ENCODE results near the gene CYP2C19.

The CYP2C19 gene

GRCh38 chr10:94850766-94851165 lies 88.3 kb downstream of the CYP2C19 start:
- POLR2A ChIA-PET: no interaction called here
- Histone ChIP-seq H3K9me3 (ENCODE audit: control insufficient read depth, insufficient read depth, low read depth, low read length) (no peaks in the 10 kb centered on the region), H3K27ac (ENCODE audit: extremely low read depth, low read depth, low read length) (no peak overlapping the region), H3K36me3 (ENCODE audit: control insufficient read depth in 2 of 2, insufficient read depth in 1 of 2, low read length in 2 of 2) (no peaks in the 10 kb centered on the region), H3K4me3 (ENCODE audit: low read depth, low read length) (no peak overlapping the region), H3K4me1 (ENCODE audit: control insufficient read depth, insufficient read depth, low read length) (no peaks in the 10 kb centered on the region)
- CTCF ChIA-PET: no interaction called here
- TF ChIP-seq, protein P1, sequence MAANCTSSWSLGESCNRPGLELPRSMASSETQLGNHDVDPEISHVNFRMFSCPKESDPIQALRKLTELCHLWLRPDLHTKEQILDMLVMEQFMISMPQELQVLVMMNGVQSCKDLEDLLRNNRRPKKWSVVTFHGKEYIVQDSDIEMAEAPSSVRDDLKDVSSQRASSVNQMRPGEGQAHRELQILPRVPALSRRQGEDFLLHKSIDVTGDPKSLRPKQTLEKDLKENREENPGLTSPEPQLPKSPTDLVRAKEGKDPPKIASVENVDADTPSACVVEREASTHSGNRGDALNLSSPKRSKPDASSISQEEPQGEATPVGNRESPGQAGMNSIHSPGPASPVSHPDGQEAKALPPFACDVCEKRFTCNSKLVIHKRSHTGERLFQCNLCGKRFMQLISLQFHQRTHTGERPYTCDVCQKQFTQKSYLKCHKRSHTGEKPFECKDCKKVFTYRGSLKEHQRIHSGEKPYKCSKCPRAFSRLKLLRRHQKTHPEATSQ (tag by site-specific recombination; IDR thresholded peaks at IDR 0.05): no peak
- no peak for TF ChIP-seq MYNN (tag by site-specific recombination; IDR thresholded peaks at IDR 0.05; ENCODE audit: borderline replicate concordance)
- TF ChIP-seq, protein P2, sequence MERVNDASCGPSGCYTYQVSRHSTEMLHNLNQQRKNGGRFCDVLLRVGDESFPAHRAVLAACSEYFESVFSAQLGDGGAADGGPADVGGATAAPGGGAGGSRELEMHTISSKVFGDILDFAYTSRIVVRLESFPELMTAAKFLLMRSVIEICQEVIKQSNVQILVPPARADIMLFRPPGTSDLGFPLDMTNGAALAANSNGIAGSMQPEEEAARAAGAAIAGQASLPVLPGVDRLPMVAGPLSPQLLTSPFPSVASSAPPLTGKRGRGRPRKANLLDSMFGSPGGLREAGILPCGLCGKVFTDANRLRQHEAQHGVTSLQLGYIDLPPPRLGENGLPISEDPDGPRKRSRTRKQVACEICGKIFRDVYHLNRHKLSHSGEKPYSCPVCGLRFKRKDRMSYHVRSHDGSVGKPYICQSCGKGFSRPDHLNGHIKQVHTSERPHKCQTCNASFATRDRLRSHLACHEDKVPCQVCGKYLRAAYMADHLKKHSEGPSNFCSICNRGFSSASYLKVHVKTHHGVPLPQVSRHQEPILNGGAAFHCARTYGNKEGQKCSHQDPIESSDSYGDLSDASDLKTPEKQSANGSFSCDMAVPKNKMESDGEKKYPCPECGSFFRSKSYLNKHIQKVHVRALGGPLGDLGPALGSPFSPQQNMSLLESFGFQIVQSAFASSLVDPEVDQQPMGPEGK (tag by site-specific recombination; IDR thresholded peaks at IDR 0.05): no peak
- TF ChIP-seq, protein P3, sequence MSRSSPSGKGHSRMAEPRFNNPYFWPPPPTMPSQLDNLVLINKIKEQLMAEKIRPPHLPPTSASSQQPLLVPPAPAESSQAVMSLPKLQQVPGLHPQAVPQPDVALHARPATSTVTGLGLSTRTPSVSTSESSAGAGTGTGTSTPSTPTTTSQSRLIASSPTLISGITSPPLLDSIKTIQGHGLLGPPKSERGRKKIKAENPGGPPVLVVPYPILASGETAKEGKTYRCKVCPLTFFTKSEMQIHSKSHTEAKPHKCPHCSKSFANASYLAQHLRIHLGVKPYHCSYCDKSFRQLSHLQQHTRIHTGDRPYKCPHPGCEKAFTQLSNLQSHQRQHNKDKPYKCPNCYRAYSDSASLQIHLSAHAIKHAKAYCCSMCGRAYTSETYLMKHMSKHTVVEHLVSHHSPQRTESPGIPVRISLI (tag by site-specific recombination; IDR thresholded peaks at IDR 0.05): no peak
- TF ChIP-seq ZNF114 (tag by site-specific recombination; IDR thresholded peaks at IDR 0.05): no peak
- TF ChIP-seq, protein P4, sequence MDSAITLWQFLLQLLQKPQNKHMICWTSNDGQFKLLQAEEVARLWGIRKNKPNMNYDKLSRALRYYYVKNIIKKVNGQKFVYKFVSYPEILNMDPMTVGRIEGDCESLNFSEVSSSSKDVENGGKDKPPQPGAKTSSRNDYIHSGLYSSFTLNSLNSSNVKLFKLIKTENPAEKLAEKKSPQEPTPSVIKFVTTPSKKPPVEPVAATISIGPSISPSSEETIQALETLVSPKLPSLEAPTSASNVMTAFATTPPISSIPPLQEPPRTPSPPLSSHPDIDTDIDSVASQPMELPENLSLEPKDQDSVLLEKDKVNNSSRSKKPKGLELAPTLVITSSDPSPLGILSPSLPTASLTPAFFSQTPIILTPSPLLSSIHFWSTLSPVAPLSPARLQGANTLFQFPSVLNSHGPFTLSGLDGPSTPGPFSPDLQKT (IDR thresholded peaks at IDR 0.05; ENCODE audit: borderline replicate concordance, low read depth, low read length): no peak
- TF ChIP-seq ZNF48 (tag by site-specific recombination; IDR thresholded peaks at IDR 0.05): no peak
- TF ChIP-seq ZNF211 (tag by site-specific recombination; IDR thresholded peaks at IDR 0.05; ENCODE audit: low read depth): no peak
- TF ChIP-seq, protein P5, sequence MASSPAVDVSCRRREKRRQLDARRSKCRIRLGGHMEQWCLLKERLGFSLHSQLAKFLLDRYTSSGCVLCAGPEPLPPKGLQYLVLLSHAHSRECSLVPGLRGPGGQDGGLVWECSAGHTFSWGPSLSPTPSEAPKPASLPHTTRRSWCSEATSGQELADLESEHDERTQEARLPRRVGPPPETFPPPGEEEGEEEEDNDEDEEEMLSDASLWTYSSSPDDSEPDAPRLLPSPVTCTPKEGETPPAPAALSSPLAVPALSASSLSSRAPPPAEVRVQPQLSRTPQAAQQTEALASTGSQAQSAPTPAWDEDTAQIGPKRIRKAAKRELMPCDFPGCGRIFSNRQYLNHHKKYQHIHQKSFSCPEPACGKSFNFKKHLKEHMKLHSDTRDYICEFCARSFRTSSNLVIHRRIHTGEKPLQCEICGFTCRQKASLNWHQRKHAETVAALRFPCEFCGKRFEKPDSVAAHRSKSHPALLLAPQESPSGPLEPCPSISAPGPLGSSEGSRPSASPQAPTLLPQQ (tag by site-specific recombination; IDR thresholded peaks at IDR 0.05): no peak
- no peak for TF ChIP-seq SCRT2 (tag by site-specific recombination; IDR thresholded peaks at IDR 0.05)
- TF ChIP-seq ZNF610 (tag by site-specific recombination; IDR thresholded peaks at IDR 0.05; ENCODE audit: borderline replicate concordance): no peak
- no peak for TF ChIP-seq ZNF16 (tag by site-specific recombination; IDR thresholded peaks at IDR 0.05; ENCODE audit: low read depth)
- no peak for TF ChIP-seq WT1 (tag by site-specific recombination; IDR thresholded peaks at IDR 0.05)
- no peak for TF ChIP-seq KLF16 (tag by site-specific recombination; IDR thresholded peaks at IDR 0.05)
- TF ChIP-seq ZNF239 (tag by site-specific recombination; IDR thresholded peaks at IDR 0.05): no peak
- TF ChIP-seq, protein P6, sequence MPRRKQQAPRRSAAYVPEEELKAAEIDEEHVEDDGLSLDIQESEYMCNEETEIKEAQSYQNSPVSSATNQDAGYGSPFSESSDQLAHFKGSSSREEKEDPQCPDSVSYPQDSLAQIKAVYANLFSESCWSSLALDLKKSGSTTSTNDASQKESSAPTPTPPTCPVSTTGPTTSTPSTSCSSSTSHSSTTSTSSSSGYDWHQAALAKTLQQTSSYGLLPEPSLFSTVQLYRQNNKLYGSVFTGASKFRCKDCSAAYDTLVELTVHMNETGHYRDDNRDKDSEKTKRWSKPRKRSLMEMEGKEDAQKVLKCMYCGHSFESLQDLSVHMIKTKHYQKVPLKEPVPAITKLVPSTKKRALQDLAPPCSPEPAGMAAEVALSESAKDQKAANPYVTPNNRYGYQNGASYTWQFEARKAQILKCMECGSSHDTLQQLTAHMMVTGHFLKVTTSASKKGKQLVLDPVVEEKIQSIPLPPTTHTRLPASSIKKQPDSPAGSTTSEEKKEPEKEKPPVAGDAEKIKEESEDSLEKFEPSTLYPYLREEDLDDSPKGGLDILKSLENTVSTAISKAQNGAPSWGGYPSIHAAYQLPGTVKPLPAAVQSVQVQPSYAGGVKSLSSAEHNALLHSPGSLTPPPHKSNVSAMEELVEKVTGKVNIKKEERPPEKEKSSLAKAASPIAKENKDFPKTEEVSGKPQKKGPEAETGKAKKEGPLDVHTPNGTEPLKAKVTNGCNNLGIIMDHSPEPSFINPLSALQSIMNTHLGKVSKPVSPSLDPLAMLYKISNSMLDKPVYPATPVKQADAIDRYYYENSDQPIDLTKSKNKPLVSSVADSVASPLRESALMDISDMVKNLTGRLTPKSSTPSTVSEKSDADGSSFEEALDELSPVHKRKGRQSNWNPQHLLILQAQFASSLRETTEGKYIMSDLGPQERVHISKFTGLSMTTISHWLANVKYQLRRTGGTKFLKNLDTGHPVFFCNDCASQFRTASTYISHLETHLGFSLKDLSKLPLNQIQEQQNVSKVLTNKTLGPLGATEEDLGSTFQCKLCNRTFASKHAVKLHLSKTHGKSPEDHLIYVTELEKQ (tag by site-specific recombination; IDR thresholded peaks at IDR 0.05; ENCODE audit: borderline replicate concordance): no peak
